Transverse colon (tissue), 4 donors: Measurements from ENCODE around the gene CLCC1.

Experiments
- CTCF ChIP-seq, 5 experiments: fragments of 200-600 bp in 3 of 5; fragments of 450-650 bp in 2 of 5; sonication (generic) in 3 of 5; IDR thresholded peaks; 1 replicate in 2 of 5; 2 replicates in 3 of 5; pipeline ENCODE4 v1.5.1; 2016 to 2017; ENCODE audit warnings: antibody characterized with exemption in 5 of 5, inconsistent platforms in 3 of 5, mild to moderate bottlenecking in 2 of 5, moderate library complexity in 1 of 5
- POLR2A ChIP-seq: fragments of 450-650 bp; IDR thresholded peaks from one replicate; pipeline ENCODE4 v1.6.1; 2016; ENCODE audit warnings: antibody characterized with exemption, mild to moderate bottlenecking, moderate library complexity
- POLR2AphosphoS5 ChIP-seq, 3 donors: sonication (generic); formaldehyde crosslinking; IDR thresholded peaks; one replicate each; pipeline ENCODE4 v1.6.1; 2016; ENCODE audit warnings: antibody characterized with exemption in 3 of 3

GRCh38 chr1:109011335-109011734 lies 48.1 kb upstream of the CLCC1 start:
- TF ChIP-seq CTCF (IDR thresholded peaks at IDR 0.05) (no peak), POLR2A (no peak), POLR2AphosphoS5 (IDR thresholded peaks at IDR 0.05) (no peak)
